Measurements from ENCODE around the gene USP48. TPM values are rescaled to one million over a fixed set of nuclear protein-coding genes. Genes with fewer than 3 reads are reported as not detected.
A peak's percentile ranks its signal among the peaks of the same experiment; 100 is the strongest.

The USP48 gene
- total and polyA plus RNA-seq, 2 of the 13 experiments (the other 11 are each of a cell fraction or from before 2014, with no cell fraction given), result 30.4 to 30.7 TPM

DNA sequence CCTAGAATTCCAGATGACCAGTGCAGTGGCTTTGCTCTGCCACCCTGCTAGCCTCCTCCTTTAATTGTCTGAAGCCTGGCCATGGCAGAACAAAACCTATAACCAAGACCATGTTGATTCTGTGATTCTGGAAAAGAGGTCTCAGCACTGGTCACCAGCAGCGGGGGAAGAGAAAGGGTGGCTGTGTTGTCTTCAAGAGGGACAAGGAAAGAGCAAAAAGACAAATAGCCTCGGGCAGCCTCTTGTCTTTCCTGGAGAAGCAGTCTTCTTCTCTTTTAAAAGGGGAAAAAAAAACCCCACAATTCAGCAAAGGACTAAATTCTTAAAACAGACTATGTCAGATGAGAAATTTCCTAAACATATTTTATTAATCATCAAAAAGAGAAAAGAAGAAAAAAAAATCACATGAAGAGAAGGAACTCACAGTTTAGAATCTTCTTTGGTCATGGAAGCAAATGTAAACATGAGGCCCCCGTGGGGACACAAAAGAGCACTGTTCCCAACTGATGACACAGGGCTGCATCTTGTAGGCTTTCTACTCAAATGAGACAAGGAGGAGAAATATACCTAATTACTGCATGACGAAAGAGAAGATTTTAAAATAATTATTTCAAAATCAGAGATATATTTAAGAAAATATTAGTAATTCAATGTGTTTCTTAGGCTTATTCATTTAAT, 77.5 kb downstream of the USP48 start (continued):
- TF ChIP-seq PATZ1 (CRISPR knock-in tag; IDR thresholded peaks at IDR 0.05) (peak; percentile 39; the same call in 1 of the 2 replicates), ZNF362 (CRISPR knock-in tag; IDR thresholded peaks at IDR 0.05; ENCODE audit: borderline replicate concordance) (peak; percentile 21; the same call in 1 of the 2 replicates), FOXA1 (IDR thresholded peaks at IDR 0.05) (no peak), FOXA1 (CRISPR knock-in tag; IDR thresholded peaks at IDR 0.05) (peak; percentile 68), FOXA3 (CRISPR knock-in tag; IDR thresholded peaks at IDR 0.05) (peak; percentile 86)

GRCh38 chr1:21704145-21704544, 78.8 kb downstream of the USP48 start:
- CTCF ChIA-PET (ENCODE audit: low intra/inter-chr PET ratio, low total read pairs), result interaction anchor here (2.0 kb wide), 1 partner anchor 319 kb away, joined by 7 read pairs; no protein-coding TSS in a partner anchor

More at GRCh38 chr1:21704145-21704544, 78.8 kb downstream of the USP48 start:
- no peak overlapping the region for H3K4me3 ChIP-seq (replicated peaks in 1 of 3; ENCODE audit: insufficient read depth in 1 of 3, low read depth in 2 of 3, low read length in 3 of 3)
- POLR2A ChIA-PET, result no interaction called here
- H3K36me3 ChIP-seq (replicated peaks in 1 of 2; ENCODE audit: control insufficient read depth in 1 of 2, insufficient read depth in 2 of 2, low read length in 2 of 2), result peaks cover 11 to 49% of the 10 kb centered on the region in 2 experiments
- no peak overlapping the region for H3K4me2 ChIP-seq (ENCODE audit: low read depth, low read length)
- H3K9me3 ChIP-seq (ENCODE audit: low read length), result no peaks in the 10 kb centered on the region
- H3K4me1 ChIP-seq (ENCODE audit: insufficient read depth, low read length), result peaks cover 41% of the 10 kb centered on the region
- DNase-seq (ENCODE audit: low spot score) (no peak), FAIRE-seq (no peak), ATAC-seq (no peak)
- no peak overlapping the region for H3K9ac ChIP-seq (ENCODE audit: insufficient read depth, low read depth, low read length)
- no TSS peak for BruUV-seq (replicated peaks)
- 94% methylated on average over 5 of the region's 5 CpGs for WGBS (ENCODE audit: low lambda C conversion rate)
- H3K79me2 ChIP-seq (ENCODE audit: insufficient read depth, low read length), result no peaks in the 10 kb centered on the region
- TF ChIP-seq ATF3 (CRISPR knock-in tag; IDR thresholded peaks at IDR 0.05) (no peak), PAF1 (CRISPR knock-in tag; IDR thresholded peaks at IDR 0.05) (no peak), ONECUT2 (CRISPR knock-in tag; IDR thresholded peaks at IDR 0.05) (no peak), ZFX (CRISPR knock-in tag; IDR thresholded peaks at IDR 0.05; ENCODE audit: low read depth) (no peak), EED (CRISPR knock-in tag; IDR thresholded peaks at IDR 0.05) (no peak), ZNF780A (CRISPR knock-in tag; IDR thresholded peaks at IDR 0.05) (no peak), PHF5A (CRISPR knock-in tag; IDR thresholded peaks at IDR 0.05; ENCODE audit: low read depth, unreplicated experiment) (no peak)
- TF ChIP-seq, protein P1, sequence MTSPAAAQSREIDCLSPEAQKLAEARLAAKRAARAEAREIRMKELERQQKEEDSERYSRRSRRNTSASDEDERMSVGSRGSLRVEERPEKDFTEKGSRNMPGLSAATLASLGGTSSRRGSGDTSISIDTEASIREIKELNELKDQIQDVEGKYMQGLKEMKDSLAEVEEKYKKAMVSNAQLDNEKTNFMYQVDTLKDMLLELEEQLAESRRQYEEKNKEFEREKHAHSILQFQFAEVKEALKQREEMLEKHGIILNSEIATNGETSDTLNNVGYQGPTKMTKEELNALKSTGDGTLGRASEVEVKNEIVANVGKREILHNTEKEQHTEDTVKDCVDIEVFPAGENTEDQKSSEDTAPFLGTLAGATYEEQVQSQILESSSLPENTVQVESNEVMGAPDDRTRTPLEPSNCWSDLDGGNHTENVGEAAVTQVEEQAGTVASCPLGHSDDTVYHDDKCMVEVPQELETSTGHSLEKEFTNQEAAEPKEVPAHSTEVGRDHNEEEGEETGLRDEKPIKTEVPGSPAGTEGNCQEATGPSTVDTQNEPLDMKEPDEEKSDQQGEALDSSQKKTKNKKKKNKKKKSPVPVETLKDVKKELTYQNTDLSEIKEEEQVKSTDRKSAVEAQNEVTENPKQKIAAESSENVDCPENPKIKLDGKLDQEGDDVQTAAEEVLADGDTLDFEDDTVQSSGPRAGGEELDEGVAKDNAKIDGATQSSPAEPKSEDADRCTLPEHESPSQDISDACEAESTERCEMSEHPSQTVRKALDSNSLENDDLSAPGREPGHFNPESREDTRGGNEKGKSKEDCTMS (CRISPR knock-in tag; conservative IDR thresholded peaks at IDR 0.05), result no peak
- TF ChIP-seq, protein P2, sequence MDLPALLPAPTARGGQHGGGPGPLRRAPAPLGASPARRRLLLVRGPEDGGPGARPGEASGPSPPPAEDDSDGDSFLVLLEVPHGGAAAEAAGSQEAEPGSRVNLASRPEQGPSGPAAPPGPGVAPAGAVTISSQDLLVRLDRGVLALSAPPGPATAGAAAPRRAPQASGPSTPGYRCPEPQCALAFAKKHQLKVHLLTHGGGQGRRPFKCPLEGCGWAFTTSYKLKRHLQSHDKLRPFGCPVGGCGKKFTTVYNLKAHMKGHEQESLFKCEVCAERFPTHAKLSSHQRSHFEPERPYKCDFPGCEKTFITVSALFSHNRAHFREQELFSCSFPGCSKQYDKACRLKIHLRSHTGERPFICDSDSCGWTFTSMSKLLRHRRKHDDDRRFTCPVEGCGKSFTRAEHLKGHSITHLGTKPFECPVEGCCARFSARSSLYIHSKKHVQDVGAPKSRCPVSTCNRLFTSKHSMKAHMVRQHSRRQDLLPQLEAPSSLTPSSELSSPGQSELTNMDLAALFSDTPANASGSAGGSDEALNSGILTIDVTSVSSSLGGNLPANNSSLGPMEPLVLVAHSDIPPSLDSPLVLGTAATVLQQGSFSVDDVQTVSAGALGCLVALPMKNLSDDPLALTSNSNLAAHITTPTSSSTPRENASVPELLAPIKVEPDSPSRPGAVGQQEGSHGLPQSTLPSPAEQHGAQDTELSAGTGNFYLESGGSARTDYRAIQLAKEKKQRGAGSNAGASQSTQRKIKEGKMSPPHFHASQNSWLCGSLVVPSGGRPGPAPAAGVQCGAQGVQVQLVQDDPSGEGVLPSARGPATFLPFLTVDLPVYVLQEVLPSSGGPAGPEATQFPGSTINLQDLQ (CRISPR knock-in tag; IDR thresholded peaks at IDR 0.05), result no peak
- in situ Hi-C loops (cut with HindIII; ENCODE audit: extremely low pct_ligation_motif_present, low pct_unique_long_range_greater_than_20kb), result loop anchor here (10.0 kb wide), 1 partner anchor 261 kb away; no protein-coding TSS in a partner anchor
- H2AFZ ChIP-seq (ENCODE audit: low read length), result no peak overlapping the region
- no peaks in the 10 kb centered on the region for H3K27me3 ChIP-seq (ENCODE audit: control insufficient read depth in 1 of 2, insufficient read depth in 2 of 2, low read length in 2 of 2)
- H3K27ac ChIP-seq (ENCODE audit: extremely low read length, insufficient read depth, low read length), result no peak overlapping the region
- intact Hi-C loops (cut with micrococcal nuclease; ENCODE audit: unreplicated experiment), result no loop called here
- H4K20me1 ChIP-seq (ENCODE audit: insufficient read depth, low read length), result 0 out of 2 replicates have a peak, but pooled peaks cover 5% of the 10 kb centered on the region
